Raji (cell line): ENCODE results near the gene XRCC6.

Source experiments
- POLR2A ChIP-seq: IDR thresholded peaks from 2 replicates; pipeline ENCODE4 v1.6.1; 2011; ENCODE audit warnings: low read depth, low read length, control low read depth; ENCODE audit not compliant: insufficient read depth

The XRCC6 gene

GRCh38 chr22:41668971-41669911, 48.1 kb downstream of the XRCC6 start:
- no peak for TF ChIP-seq POLR2A

- TF ChIP-seq POLR2A, result no peak
Measured at GRCh38 chr22:41672780-41673509, 51.9 kb downstream of the XRCC6 start.

GRCh38 chr22:41674846-41675340, 53.8 kb downstream of the XRCC6 start:
- TF ChIP-seq POLR2A, result no peak

GRCh38 chr22:41676134-41676533, 55.0 kb downstream of the XRCC6 start:
- TF ChIP-seq POLR2A, result no peak

- no peak for TF ChIP-seq POLR2A
Measured at GRCh38 chr22:41681616-41682015, 60.5 kb downstream of the XRCC6 start.

- no peak for TF ChIP-seq POLR2A
Measured at GRCh38 chr22:41682033-41682807, 61.1 kb downstream of the XRCC6 start.

GRCh38 chr22:41683052-41683451, 62.0 kb downstream of the XRCC6 start:
- no peak for TF ChIP-seq POLR2A

GRCh38 chr22:41683616-41684015, 62.5 kb downstream of the XRCC6 start:
- TF ChIP-seq POLR2A, result no peak

- no peak for TF ChIP-seq POLR2A
Measured at GRCh38 chr22:41684194-41684593, 63.1 kb downstream of the XRCC6 start.

GRCh38 chr22:41687901-41688364, 66.8 kb downstream of the XRCC6 start:
- TF ChIP-seq POLR2A, result no peak

GRCh38 chr22:41688365-41689211, 67.5 kb downstream of the XRCC6 start, which contains the start of gene SNU13:
TSS of gene SNU13 (minus strand) at chr22:41688867. CDS start at chr22:41688796, 71 bp downstream.
- TF ChIP-seq POLR2A, result peak; percentile 94

GRCh38 chr22:41690476-41690875, 69.4 kb downstream of the XRCC6 start:
- no peak for TF ChIP-seq POLR2A

GRCh38 chr22:41695211-41695610, 74.1 kb downstream of the XRCC6 start:
- no peak for TF ChIP-seq POLR2A

GRCh38 chr22:41696703-41697102, 75.6 kb downstream of the XRCC6 start:
- TF ChIP-seq POLR2A, result no peak
